Suprapubic skin (tissue), 4 donors: ENCODE results near the gene LPO.

Experiments used
- CTCF ChIP-seq, 2 donors: fragments of 200-600 bp in 1 of 2; fragments of 450-650 bp in 1 of 2; sonication (generic) in 1 of 2; IDR thresholded peaks; one replicate each; pipeline ENCODE4 v1.5.1; 2016 to 2019; ENCODE audit warnings: antibody characterized with exemption in 2 of 2, mild to moderate bottlenecking in 1 of 2, moderate library complexity in 1 of 2
- EP300 ChIP-seq: sonication (generic); formaldehyde crosslinking; IDR thresholded peaks from one replicate; pipeline ENCODE4 v1.6.1; 2017; ENCODE audit warnings: antibody characterized with exemption
- POLR2A ChIP-seq, 2 donors: fragments of 450-650 bp; IDR thresholded peaks; one replicate each; pipeline ENCODE4 v1.6.1; 2017; ENCODE audit warnings: antibody characterized with exemption in 2 of 2, mild to moderate bottlenecking in 2 of 2, moderate library complexity in 2 of 2
- POLR2AphosphoS5 ChIP-seq, 3 donors: sonication (generic); formaldehyde crosslinking; IDR thresholded peaks; one replicate each; pipeline ENCODE4 v1.6.1; 2017; ENCODE audit warnings: antibody characterized with exemption in 3 of 3

DNA sequence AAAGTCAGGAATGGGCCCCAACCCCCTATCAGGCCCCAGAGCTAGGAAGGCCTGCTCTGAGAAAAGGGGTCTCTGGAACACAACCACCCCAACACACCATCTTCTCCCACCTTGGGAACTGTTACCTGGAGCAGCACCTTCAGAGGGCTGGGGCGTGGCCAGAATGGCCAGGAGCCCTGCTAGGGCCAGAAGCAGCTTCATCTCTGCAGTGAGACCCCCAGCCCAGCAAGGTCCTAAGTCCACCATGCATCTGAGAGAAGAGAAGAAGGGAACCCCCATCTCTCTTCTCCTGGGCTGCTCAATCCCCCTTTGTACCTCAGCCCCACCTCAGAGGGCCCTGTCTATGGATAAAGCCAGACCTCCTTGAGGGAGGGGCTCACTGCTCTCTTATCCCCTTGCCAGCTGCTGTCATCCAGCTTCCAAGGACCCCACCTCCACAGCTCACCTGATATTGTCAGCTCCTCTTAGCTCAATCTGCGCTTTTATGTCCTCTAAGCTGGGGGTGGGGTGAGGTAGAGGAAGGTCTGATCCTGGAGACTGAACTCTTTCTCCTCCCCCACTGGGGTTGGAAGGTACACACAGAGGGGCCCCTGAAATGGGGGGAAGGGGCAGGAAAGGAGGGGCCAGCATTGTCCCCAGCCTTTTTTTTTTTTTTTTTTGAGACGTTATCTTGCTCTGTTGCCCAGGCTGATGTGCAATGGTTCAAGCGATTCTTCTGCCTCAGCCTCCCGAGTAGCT lies 42.3 kb downstream of the LPO start, which contains the start of gene MPO:
- TF ChIP-seq POLR2AphosphoS5 (IDR thresholded peaks at IDR 0.05) (no peak), EP300 (no peak), CTCF (IDR thresholded peaks at IDR 0.05) (no peak), POLR2A (IDR thresholded peaks at IDR 0.05) (no peak)
